Omental fat pad (tissue), 4 donors: ENCODE data around the gene ATXN7L3. TPM values are rescaled to one million over a fixed set of nuclear protein-coding genes. Genes with fewer than 3 reads are reported as not detected.
"Not testable (repeated sequence)": the region's sequence is repeated elsewhere in the genome, so short reads cannot be mapped to it uniquely, and the experiment has no call there.

ENCODE experiments used
- ATAC-seq: fragments of 150-250 bp; one replicate; pipeline ENCODE4 v1.9.1; 2016; ENCODE audit warnings: mild to moderate bottlenecking, moderate library complexity; ENCODE audit not compliant: low FRiP score
- DNase-seq: peaks from one replicate; pipeline ENCODE4 v3.0.0-alpha.2; 2019; ENCODE audit warnings: low spot score
- total RNA-seq, 4 donors: library from RNA; depleted of rRNA; stranded (reverse); fragments of >200 nt; gene quantifications; one replicate each; pipeline ENCODE4 v1.1.0, GENCODE V29; 2016
- TF ChIP-seq, protein P1 (sequence below), 3 donors: fragments of 450-650 bp; IDR thresholded peaks; one replicate each; pipeline ENCODE4 v1.5.1; 2016 to 2017; ENCODE audit warnings: antibody characterized with exemption in 3 of 3, mild to moderate bottlenecking in 3 of 3, moderate library complexity in 2 of 3

ATXN7L3 gene, protein sequence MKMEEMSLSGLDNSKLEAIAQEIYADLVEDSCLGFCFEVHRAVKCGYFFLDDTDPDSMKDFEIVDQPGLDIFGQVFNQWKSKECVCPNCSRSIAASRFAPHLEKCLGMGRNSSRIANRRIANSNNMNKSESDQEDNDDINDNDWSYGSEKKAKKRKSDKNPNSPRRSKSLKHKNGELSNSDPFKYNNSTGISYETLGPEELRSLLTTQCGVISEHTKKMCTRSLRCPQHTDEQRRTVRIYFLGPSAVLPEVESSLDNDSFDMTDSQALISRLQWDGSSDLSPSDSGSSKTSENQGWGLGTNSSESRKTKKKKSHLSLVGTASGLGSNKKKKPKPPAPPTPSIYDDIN
- 10 to 100 TPM; 37.8 to 55.2 (median 45.0) TPM for total RNA-seq

DNA sequence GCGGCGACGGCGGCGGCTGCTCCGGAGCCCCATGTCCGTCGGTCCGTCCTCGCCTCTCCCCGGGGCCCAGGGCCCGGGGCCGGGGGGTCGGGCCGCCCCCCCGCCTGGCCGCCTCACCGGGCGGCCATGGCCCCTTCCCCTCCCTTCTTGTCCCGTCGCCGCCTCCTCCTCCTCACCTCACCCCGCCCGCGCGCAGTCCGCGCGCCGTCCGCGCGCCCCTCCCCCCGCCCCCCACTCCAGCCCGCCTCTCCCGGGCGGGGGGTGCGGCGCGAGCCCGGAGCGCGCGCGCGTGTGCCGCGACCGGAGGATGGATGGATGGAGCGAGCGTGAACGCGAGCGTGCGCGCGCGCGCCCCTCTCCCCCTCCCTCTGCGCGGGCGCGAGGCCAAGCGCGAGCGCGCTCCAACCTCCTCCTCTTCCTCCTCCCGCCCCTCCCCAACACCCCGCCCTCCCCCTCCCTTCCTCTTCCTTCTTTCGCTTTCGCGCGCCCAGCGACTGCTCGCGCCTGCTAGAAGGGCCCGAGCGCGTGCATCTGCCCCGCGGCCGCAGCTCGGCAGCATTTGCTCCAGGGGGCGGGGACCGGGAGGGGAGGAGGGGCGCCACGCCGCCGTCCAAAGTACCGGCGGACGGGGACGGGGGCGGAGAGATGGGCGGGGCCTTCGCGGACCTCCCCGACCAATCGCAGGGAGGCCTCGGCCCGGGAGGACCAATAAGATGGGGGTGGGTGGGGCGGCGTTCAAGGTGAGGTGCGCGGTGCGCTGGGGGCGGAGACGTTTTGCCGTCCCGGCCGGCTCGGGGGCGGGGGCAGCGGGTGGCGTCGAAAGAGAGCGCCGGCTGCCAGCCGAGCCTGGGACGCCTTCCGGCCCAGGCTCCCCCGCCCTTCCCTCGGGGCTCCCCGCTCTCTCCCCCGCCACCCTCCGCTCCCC is at the start of gene ATXN7L3:
ATXN7L3 (minus strand) TSS at position 332 of the 925 bp plus-strand sequence. CDS start 1,814 bp downstream, outside the sequence.
- ATAC-seq (peak; percentile 91), DNase-seq (peak; percentile 93)
- TF ChIP-seq, protein P1, sequence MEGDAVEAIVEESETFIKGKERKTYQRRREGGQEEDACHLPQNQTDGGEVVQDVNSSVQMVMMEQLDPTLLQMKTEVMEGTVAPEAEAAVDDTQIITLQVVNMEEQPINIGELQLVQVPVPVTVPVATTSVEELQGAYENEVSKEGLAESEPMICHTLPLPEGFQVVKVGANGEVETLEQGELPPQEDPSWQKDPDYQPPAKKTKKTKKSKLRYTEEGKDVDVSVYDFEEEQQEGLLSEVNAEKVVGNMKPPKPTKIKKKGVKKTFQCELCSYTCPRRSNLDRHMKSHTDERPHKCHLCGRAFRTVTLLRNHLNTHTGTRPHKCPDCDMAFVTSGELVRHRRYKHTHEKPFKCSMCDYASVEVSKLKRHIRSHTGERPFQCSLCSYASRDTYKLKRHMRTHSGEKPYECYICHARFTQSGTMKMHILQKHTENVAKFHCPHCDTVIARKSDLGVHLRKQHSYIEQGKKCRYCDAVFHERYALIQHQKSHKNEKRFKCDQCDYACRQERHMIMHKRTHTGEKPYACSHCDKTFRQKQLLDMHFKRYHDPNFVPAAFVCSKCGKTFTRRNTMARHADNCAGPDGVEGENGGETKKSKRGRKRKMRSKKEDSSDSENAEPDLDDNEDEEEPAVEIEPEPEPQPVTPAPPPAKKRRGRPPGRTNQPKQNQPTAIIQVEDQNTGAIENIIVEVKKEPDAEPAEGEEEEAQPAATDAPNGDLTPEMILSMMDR (IDR thresholded peaks at IDR 0.05): no peak

DNA sequence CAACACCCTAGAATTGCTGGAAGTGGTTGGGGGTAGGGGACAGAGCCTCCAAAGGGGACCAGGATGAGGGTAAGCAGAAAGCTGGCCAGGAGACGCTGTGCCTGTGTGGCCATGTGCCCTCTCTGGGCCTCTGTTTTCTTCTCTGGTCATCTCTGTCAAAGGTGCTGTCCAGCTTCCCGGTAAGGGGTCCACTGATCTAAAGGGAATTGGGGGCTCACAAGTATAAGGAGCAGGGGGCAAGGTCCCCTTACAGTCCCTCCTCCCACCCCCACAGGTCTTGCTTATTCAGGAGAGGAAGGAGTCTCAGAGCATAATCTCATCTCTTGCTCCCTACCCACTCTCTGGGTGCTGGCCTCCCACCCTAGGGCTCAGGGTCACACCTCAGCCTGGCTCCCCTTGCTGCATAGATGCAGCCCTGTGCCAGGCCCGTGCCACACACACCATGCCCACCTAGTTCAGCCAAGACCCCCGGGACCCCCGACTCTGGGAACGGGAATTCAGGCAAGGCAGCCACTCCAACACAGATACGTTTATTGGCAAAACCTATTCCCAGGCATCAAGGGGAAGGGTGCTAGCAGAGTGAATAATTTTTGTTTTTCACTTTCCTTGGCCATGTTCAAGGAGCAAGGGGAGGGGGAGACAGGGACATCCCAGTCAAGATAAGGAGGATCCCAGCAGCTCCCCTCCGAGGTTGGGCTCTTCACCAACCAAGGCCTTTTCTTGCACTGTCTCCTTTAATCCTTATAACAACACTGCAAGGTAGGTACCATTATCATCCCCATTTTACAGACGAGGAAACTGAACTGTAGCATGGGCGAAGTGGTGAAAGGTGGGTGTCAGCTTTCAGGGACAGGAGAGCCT is 48.4 kb upstream of the ATXN7L3 start:
- TF ChIP-seq, protein P1 (IDR thresholded peaks at IDR 0.05): no peak
- ATAC-seq (no peak), DNase-seq (no peak)

DNA sequence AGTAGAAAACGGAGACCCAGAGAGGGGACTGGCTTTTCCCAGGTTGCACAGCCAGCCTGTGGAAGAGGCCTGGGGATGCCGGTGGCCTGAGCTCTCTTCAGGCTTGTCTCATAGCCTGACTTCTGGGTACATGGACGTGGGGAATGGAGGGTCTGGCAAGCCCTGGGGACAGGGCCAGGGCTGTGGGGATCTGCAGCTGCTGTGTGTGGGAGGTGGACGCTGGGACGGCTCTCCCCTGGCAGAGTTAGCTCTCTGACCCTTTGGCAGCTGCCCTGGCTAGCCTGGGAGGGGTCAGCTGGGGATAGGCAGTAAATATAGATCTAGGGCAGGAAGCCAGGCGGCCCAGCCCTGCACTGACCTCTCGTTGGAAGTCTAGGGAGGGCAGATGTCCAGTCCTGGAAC is 47.8 kb upstream of the ATXN7L3 start:
- ATAC-seq: no peak
- no peak for DNase-seq
- TF ChIP-seq, protein P1 (IDR thresholded peaks at IDR 0.05): no peak

DNA sequence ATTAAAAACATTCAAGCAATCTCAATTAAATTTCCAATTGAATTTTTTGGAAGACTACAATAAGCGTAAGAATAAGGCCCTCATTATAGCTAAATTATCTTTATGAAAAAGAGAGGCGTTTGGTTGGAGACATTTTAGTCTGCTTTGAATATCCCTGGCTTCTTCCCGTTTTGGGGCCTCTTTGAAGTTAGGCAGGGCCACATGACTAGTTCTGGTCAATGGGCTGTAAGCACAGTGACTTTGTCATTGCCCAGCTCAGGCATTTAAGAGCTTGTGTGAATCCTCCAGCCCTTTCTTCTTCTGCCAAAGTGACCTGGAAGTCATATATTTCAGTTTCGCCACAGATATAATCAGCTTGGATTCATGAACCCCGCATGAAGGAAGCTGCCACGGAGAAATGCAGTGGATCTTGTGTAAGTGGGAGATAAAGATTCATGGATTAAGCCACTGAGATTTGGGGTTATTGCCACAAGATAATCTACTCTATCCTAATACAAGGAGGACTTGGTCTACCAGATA is 41.5 kb upstream of the ATXN7L3 start:
- DNase-seq (no peak), ATAC-seq (no peak)
- TF ChIP-seq, protein P1 (IDR thresholded peaks at IDR 0.05): no peak

DNA sequence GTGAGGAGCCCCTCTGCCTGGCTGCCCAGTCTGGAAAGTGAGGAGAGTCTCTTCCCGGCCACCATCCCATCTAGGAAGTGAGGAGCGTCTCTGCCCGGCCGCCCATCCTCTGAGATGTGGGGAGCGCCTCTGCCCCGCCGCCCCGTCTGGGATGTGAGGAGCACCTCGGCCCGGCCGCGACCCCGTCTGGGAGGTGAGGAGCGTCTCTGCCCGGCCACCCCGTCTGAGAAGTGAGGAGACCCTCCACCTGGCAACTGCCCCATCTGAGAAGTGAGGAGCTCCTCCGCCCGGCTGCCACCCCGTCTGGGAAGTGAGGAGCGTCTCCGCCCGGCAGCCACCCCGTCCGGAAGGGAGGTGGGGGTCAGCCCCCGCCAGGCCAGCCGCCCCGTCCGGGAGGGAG is 38.2 kb upstream of the ATXN7L3 start:
- not testable (repeated sequence) for DNase-seq, ATAC-seq

DNA sequence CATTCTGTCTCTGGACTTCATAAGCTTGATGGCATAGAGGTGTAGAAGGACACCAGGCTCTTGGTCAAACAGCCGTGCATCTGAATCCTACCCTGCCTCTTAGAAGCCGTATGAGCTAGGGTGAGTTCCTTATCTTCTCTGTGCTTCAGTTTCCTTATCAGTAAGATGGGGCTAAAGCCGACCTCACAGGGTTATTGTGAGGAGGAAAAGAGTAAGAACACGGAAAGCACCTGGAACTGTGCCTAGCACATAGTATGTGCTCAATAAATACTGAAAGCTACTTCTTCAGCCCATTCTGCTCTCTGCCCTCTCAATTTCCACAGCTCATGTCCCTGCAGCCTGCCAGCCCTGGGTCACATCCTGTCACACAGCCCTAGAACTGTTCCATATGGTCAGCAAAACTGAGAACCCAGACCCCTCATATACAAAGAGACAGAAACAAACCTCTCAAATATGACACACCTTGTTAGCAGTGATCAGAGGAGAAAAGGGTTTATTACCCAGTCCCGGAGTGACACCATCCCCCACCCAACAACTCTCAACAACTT is 36.8 kb upstream of the ATXN7L3 start:
- no peak for DNase-seq
- no peak for ATAC-seq
- TF ChIP-seq, protein P1 (IDR thresholded peaks at IDR 0.05): no peak
